Measurements from ENCODE around the gene AOPEP. TPM values are rescaled to one million over a fixed set of nuclear protein-coding genes. Genes with fewer than 3 reads are reported as not detected.
A peak's percentile ranks its signal among the peaks of the same experiment; 100 is the strongest.

AOPEP gene
- total and polyA plus RNA-seq, 12 donors, result 110 to 250 (median 161) TPM

DNA sequence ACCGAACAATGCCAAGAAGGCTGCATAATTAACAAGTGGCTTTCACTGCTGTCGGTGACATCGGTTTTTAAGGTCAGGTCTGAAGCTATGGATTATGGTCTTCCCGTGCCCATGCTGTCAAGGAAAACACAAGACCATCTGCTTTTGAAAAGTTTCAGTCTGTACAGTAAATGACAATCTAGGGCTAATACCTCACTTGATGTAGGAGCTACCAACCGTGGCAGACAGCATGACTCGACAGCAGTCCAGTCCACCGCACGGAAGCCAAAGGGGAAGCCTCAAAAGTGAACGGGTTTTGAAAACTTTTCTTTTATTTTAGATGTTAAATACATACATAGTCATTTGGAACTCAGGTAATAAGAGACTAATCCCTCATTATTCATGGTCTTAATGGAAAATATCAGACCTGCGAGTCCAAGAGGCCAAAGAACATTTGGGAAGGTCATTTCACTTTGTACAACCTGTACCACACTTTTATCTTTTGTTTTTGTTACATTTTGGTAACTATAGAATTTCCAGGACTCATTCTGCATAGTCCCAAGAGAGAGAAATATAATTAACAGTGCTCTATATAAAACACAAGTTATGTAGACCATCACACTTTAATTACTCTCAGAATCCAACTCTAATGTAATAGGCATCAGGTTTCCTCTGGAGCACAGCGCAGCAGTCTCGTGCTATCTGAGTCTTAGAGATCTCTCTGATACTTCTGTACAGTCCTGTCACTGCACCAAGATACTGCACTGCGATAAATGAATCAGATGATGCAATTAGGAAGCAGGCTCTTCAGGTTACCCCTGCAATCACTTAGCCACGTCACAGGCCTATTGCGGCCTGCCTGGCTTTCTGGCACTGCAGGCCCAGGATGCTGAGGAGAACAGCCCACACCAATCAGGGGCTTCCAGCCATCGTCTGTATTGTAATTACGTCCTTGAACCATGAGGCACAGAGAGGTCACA lies 406.1 kb downstream of the AOPEP start:
- DNase-seq, result no peak
- no peaks in the 10 kb centered on the region for H3K27me3 ChIP-seq
- intact Hi-C loops (cut with DNase I), result loop anchor here in 1 of 10 donors (5.0 kb wide), 1 partner anchor 465 kb away; no protein-coding TSS in a partner anchor

DNA sequence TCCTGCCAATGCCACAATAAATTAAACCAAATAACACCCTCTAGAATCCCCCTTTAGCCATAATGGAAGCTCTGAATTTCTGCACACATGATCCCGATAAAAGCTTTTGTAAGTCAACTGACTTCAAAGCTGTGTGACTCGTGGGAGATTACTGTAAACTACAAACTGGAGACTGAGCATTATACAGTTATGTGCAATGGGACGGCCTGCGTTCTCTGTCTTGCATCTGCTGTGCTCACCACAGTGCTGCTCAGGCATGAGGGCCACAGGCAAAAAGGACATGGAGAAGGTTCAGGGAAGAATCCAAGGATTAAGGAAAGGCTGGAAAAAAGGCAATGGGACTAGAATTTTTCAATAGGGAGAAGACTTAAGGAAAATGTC lies 406.8 kb downstream of the AOPEP start:
- Histone ChIP-seq H3K4me1 (peaks cover 0 to 2% (median 0%) of the 10 kb centered on the region in 9 donors), H3K27me3 (no peaks in the 10 kb centered on the region), H3K36me3 (peaks cover 0 to 10% (median 0%) of the 10 kb centered on the region in 9 donors), H3K27ac (no peak overlapping the region), H3K9me3 (no peaks in the 10 kb centered on the region), H3K4me3 (no peak overlapping the region)
- TF ChIP-seq, protein P1, sequence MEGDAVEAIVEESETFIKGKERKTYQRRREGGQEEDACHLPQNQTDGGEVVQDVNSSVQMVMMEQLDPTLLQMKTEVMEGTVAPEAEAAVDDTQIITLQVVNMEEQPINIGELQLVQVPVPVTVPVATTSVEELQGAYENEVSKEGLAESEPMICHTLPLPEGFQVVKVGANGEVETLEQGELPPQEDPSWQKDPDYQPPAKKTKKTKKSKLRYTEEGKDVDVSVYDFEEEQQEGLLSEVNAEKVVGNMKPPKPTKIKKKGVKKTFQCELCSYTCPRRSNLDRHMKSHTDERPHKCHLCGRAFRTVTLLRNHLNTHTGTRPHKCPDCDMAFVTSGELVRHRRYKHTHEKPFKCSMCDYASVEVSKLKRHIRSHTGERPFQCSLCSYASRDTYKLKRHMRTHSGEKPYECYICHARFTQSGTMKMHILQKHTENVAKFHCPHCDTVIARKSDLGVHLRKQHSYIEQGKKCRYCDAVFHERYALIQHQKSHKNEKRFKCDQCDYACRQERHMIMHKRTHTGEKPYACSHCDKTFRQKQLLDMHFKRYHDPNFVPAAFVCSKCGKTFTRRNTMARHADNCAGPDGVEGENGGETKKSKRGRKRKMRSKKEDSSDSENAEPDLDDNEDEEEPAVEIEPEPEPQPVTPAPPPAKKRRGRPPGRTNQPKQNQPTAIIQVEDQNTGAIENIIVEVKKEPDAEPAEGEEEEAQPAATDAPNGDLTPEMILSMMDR (IDR thresholded peaks at IDR 0.05), result no peak
- DNase-seq, result no peak
- ATAC-seq, result no peak
- intact Hi-C loops (cut with DNase I), result loop anchor here in 1 of 10 donors (5.0 kb wide), 1 partner anchor 466 kb away; no protein-coding TSS in a partner anchor
- 93 to 94% methylated on average over 4 of the region's 4 CpGs for WGBS, 2 donors

More for the DNA sequence above, 406.1 kb downstream of the AOPEP start:
- no peak overlapping the region for H3K4me3 ChIP-seq
- 90% methylated on average over 17 of the region's 17 CpGs for WGBS, 2 donors
- no peak overlapping the region for H3K27ac ChIP-seq
- no peaks in the 10 kb centered on the region for H3K9me3 ChIP-seq
- TF ChIP-seq, protein P1 (IDR thresholded peaks at IDR 0.05), result no peak
- H3K36me3 ChIP-seq, result peaks cover 0 to 10% (median 0%) of the 10 kb centered on the region in 9 donors
- ATAC-seq, result peak in 1 of 8 donors; percentile 9
- H3K4me1 ChIP-seq, result peaks cover 0 to 2% (median 0%) of the 10 kb centered on the region in 9 donors

DNA sequence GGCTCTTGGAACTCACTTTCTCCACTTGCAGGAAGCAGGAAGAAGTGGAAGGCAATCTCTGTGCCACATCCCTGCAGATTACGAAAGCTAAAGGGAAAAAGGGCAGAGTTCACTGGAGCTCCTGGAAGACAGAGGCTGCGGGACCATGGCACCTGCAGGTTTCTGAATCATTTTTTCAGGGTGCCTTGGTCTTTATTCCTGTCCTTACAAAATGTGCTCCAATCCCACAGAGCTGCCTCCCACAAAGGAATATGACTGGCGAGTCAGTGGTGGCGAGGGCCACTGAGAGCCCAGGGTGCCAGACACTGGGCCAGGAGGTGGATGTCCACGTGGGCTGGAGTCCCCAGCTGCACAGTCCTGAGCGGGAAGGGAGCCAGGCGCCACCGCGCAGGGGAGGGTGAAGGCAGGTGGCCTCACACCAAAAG lies 408.0 kb downstream of the AOPEP start:
- Histone ChIP-seq H3K9me3 (no peaks in the 10 kb centered on the region), H3K27me3 (no peaks in the 10 kb centered on the region), H3K27ac (no peak overlapping the region), H3K4me3 (no peak overlapping the region), H3K36me3 (peaks cover 0 to 10% (median 0%) of the 10 kb centered on the region in 9 donors), H3K4me1 (peaks cover 0 to 2% (median 0%) of the 10 kb centered on the region in 9 donors)
- DNase-seq (no peak), ATAC-seq (no peak)
- TF ChIP-seq, protein P1 (IDR thresholded peaks at IDR 0.05), result no peak
- 89 to 93% methylated on average over 9 of the region's 9 CpGs for WGBS, 2 donors
- intact Hi-C loops (cut with DNase I), result loop anchor here in 1 of 10 donors (5.0 kb wide), 1 partner anchor 467 kb away; no protein-coding TSS in a partner anchor

DNA sequence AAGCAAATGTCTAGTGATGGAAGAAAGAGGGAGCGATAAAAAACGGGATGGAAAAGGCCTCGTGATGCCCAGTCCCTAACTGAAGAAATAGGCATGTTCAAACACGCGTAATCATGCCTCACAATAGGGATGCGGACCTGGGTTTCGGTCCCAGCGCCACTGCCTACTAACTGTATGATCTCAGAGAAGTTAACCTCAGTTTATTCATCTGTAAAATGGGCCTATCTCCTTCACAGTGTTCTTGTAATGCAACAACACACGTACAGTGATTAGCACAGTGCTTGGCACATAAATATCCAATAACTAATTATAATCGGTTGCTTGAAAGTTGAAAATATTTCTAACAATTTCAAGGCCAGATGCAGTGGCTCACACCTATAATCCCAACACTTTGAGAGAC lies 409.3 kb downstream of the AOPEP start:
- peaks cover 0 to 10% (median 0%) of the 10 kb centered on the region in 9 donors for H3K36me3 ChIP-seq
- no peak overlapping the region for H3K4me3 ChIP-seq
- intact Hi-C loops (cut with DNase I), result no loop called here
- no peak overlapping the region for H3K27ac ChIP-seq
- DNase-seq (no peak), ATAC-seq (no peak)
- H3K4me1 ChIP-seq, result peaks cover 0 to 2% (median 0%) of the 10 kb centered on the region in 9 donors
- no peaks in the 10 kb centered on the region for H3K27me3 ChIP-seq
- 97% methylated on average over 10 of the region's 10 CpGs for WGBS, 2 donors
- TF ChIP-seq, protein P1 (IDR thresholded peaks at IDR 0.05), result no peak
- H3K9me3 ChIP-seq, result no peaks in the 10 kb centered on the region

Small RNA genes within 50 kb of the gene (microRNA-seq; reads per million reads assigned to microRNA genes)
- 1.8 to 2.6 reads per million in 2 donors for gene MIR2278
- gene MIR23B, result 147,905 to 177,574 reads per million in 2 donors
- gene MIR24-1, result 0 reads per million in 2 donors
- 23,082 to 28,074 reads per million in 2 donors for gene MIR27B
- 0 reads per million in 2 donors for gene MIR3074
- gene MIR6081, result 0 reads per million in 2 donors

Other genes with a start within 250 kb of the AOPEP start
- under 1 TPM in 2 of 10 donors, not detected in 8; 0.13 TPM for gene PCAT7, start 171.6 kb upstream of the AOPEP start, total RNA-seq
- gene PCAT7, start 171.6 kb upstream of the AOPEP start, polyA plus RNA-seq, result not detected
- under 1 TPM in 1 of 10 donors, not detected in 9; 0.51 TPM for gene FBP2, start 132.9 kb upstream of the AOPEP start, total RNA-seq
- under 1 TPM in 1 of 2 donors, not detected in 1; 0.04 TPM for gene FBP2, start 132.9 kb upstream of the AOPEP start, polyA plus RNA-seq
- gene FBP1, start 87.2 kb upstream of the AOPEP start, total RNA-seq, result 1 to 10 TPM in 3 of 10 donors, under 1 TPM in 7; 0.16 to 9.7 (median 0.52) TPM
- gene FBP1, start 87.2 kb upstream of the AOPEP start, polyA plus RNA-seq, result 1 to 10 TPM in 1 of 2 donors, under 1 TPM in 1; 0.51 to 2.0 TPM